ENCODE data around the gene LCK. TPM values are rescaled to one million over a fixed set of nuclear protein-coding genes. Genes with fewer than 3 reads are reported as not detected.
A peak's percentile ranks its signal among the peaks of the same experiment; 100 is the strongest.

LCK gene
- total RNA-seq, 3 donors from 2014 or later (not counting 1 experiment from before 2014, with no cell fraction given) = 180 to 227 (median 215) TPM

DNA sequence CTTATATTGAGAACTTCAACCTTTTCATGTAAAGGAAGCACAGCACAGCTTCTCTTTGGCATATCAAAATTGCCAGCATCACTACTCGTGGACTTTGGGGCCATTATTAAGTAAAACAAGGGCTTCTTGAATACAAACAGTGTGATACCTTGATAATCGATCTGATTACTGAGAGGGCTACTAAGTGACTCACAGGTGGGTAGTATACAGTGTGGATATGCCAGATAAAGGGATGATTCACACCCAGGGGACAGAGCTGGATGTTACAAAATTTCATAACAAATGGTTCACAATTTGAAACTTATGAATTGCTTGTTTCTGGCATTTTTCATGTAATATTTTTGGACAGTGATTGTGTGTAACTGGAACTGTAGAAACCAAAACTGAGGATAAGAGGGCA, 56.3 kb downstream of the LCK start:
- Mint-ChIP-seq H3K27me3 (ENCODE audit: low read depth in 2 of 2) (no peaks in the 10 kb centered on the region), H3K4me1 (peaks cover 49 to 67% of the 10 kb centered on the region in 2 donors), H3K9me3 (no peaks in the 10 kb centered on the region), H3K4me3 (no peak overlapping the region), H3K36me3 (no peaks in the 10 kb centered on the region), H3K27ac (peak overlapping the region in 1 of 2 donors; percentile 39)
- no peak overlapping the region for H3K27ac ChIP-seq (ENCODE audit: low read length)
- no peaks in the 10 kb centered on the region for H3K27me3 ChIP-seq (ENCODE audit: control insufficient read depth, insufficient read depth, low read length)
- no peaks in the 10 kb centered on the region for H3K9me3 ChIP-seq (ENCODE audit: control insufficient read depth, insufficient read depth, low read length)
- ATAC-seq (no peak), DNase-seq (no peak)
- peaks cover 38% of the 10 kb centered on the region for H3K36me3 ChIP-seq (ENCODE audit: control insufficient read depth, insufficient read depth, low read length)
- H3K4me1 ChIP-seq (ENCODE audit: control insufficient read depth, insufficient read depth, low read length) = no peaks in the 10 kb centered on the region
- intact Hi-C loops (cut with micrococcal nuclease) = no loop called here
- H3K4me3 ChIP-seq (ENCODE audit: low read length) = no peak overlapping the region
- TF ChIP-seq, protein P1, sequence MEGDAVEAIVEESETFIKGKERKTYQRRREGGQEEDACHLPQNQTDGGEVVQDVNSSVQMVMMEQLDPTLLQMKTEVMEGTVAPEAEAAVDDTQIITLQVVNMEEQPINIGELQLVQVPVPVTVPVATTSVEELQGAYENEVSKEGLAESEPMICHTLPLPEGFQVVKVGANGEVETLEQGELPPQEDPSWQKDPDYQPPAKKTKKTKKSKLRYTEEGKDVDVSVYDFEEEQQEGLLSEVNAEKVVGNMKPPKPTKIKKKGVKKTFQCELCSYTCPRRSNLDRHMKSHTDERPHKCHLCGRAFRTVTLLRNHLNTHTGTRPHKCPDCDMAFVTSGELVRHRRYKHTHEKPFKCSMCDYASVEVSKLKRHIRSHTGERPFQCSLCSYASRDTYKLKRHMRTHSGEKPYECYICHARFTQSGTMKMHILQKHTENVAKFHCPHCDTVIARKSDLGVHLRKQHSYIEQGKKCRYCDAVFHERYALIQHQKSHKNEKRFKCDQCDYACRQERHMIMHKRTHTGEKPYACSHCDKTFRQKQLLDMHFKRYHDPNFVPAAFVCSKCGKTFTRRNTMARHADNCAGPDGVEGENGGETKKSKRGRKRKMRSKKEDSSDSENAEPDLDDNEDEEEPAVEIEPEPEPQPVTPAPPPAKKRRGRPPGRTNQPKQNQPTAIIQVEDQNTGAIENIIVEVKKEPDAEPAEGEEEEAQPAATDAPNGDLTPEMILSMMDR (IDR thresholded peaks at IDR 0.05) = no peak
- 95% methylated on average over 2 of the region's 2 CpGs for WGBS (ENCODE audit: insufficient coverage)

DNA sequence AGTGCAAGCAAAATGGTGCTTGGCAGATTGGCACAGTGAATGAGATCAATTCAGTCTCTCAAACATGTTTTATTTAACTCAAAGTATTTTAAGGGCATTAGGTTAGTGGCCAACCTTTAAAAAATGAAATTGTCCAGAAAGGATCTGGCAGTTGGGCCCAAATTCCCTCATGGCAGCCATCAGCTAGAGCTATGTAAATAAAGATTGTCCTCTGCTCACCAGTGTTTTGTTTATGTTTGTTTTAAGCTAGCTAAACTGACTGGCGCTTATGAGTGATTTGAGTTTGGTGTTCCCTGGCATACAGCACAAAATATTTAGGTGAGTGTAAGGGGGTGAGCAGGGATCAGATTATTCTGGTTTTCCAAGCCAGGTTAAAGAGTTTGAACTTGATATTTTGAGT, 58.9 kb downstream of the LCK start:
- Mint-ChIP-seq H3K9me3 (no peaks in the 10 kb centered on the region), H3K36me3 (no peaks in the 10 kb centered on the region), H3K4me3 (no peak overlapping the region), H3K4me1 (peaks cover 53 to 63% of the 10 kb centered on the region in 2 donors), H3K27ac (peak overlapping the region; percentile 50 to 73), H3K27me3 (ENCODE audit: low read depth in 2 of 2) (no peaks in the 10 kb centered on the region)
- H3K4me3 ChIP-seq (ENCODE audit: low read length) = no peak overlapping the region
- no peak for DNase-seq
- TF ChIP-seq, protein P1 (IDR thresholded peaks at IDR 0.05) = no peak
- H3K27me3 ChIP-seq (ENCODE audit: control insufficient read depth, insufficient read depth, low read length) = no peaks in the 10 kb centered on the region
- no peak overlapping the region for H3K27ac ChIP-seq (ENCODE audit: low read length)
- intact Hi-C loops (cut with micrococcal nuclease) = no loop called here
- peaks cover 14% of the 10 kb centered on the region for H3K36me3 ChIP-seq (ENCODE audit: control insufficient read depth, insufficient read depth, low read length)
- WGBS (ENCODE audit: insufficient coverage) = 100% methylated on average over 1 of the region's 1 CpG
- ATAC-seq = no peak
- no peaks in the 10 kb centered on the region for H3K9me3 ChIP-seq (ENCODE audit: control insufficient read depth, insufficient read depth, low read length)
- H3K4me1 ChIP-seq (ENCODE audit: control insufficient read depth, insufficient read depth, low read length) = no peaks in the 10 kb centered on the region

DNA sequence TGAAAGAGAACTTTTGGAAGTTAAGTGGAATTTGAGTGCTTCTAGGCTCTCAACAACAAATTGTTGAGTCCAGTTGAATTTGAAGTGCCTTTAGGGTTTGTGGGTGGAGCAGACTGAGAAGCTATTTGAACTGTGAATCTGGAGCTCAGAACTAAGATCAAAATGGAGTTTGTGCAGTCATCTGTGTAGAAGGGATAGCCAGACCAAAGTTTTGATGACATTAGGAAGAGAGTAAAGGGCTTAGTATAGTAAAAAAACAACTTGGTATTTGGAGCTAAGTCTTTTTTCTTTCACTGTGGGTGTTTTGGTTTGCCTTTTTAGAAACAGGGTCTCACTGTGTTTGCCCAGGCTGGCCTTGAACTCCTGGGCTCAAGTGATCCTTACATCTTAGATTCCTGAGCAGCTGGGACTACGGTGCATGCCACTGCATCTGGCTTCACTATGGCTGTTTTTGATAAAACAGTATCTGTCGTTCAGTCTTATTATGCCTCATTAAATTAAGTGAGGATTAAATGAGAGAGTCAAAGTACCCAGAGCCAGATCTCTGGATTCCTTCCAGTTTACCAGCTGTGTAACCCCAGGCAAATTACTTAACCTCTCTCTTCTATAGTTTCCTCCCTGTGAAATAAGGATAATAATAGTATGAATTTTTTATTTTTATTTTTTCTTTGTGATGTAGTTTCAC, 60.8 kb downstream of the LCK start:
- Mint-ChIP-seq H3K4me1 (peaks cover 52 to 57% of the 10 kb centered on the region in 2 donors), H3K27ac (peak overlapping the region; percentile 50 to 73), H3K27me3 (ENCODE audit: low read depth in 2 of 2) (no peaks in the 10 kb centered on the region), H3K4me3 (no peak overlapping the region), H3K9me3 (no peaks in the 10 kb centered on the region), H3K36me3 (peaks cover 4% of the 10 kb centered on the region)
- ATAC-seq = no peak
- intact Hi-C loops (cut with micrococcal nuclease) = no loop called here
- Histone ChIP-seq H3K27me3 (ENCODE audit: control insufficient read depth, insufficient read depth, low read length) (no peaks in the 10 kb centered on the region), H3K27ac (ENCODE audit: low read length) (no peak overlapping the region), H3K36me3 (ENCODE audit: control insufficient read depth, insufficient read depth, low read length) (peaks cover 8% of the 10 kb centered on the region), H3K9me3 (ENCODE audit: control insufficient read depth, insufficient read depth, low read length) (no peaks in the 10 kb centered on the region), H3K4me1 (ENCODE audit: control insufficient read depth, insufficient read depth, low read length) (no peaks in the 10 kb centered on the region), H3K4me3 (ENCODE audit: low read length) (no peak overlapping the region)
- no peak for DNase-seq
- TF ChIP-seq, protein P1 (IDR thresholded peaks at IDR 0.05) = no peak
- WGBS (ENCODE audit: insufficient coverage) = 82% methylated on average over 2 of the region's 2 CpGs

DNA sequence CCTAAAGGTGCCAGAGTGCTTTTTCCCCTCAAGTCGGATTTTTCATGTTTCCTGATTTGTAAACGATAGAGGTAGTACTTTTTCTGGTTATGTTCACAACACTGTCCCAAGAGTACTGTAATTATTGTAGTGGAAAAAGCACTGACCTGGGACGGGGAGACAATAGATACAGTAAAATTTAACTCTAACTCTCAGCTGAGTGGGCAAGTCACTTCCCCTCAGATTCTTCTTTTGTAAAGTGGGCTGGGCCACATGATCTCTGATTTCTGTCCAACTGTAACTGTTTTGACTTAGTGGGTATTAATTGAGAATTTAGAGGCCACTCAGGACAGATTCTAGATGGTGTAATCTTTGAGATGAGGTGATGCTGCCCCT, 65.8 kb downstream of the LCK start:
- Histone ChIP-seq H3K36me3 (ENCODE audit: control insufficient read depth, insufficient read depth, low read length) (peaks cover 24% of the 10 kb centered on the region), H3K9me3 (ENCODE audit: control insufficient read depth, insufficient read depth, low read length) (no peaks in the 10 kb centered on the region), H3K27me3 (ENCODE audit: control insufficient read depth, insufficient read depth, low read length) (no peaks in the 10 kb centered on the region), H3K4me1 (ENCODE audit: control insufficient read depth, insufficient read depth, low read length) (peaks cover 15% of the 10 kb centered on the region), H3K4me3 (ENCODE audit: low read length) (no peak overlapping the region), H3K27ac (ENCODE audit: low read length) (no peak overlapping the region)
- Mint-ChIP-seq H3K4me3 (no peak overlapping the region), H3K27ac (peak overlapping the region; percentile 52 to 60), H3K36me3 (peaks cover 6% of the 10 kb centered on the region), H3K27me3 (ENCODE audit: low read depth in 2 of 2) (no peaks in the 10 kb centered on the region), H3K9me3 (no peaks in the 10 kb centered on the region), H3K4me1 (peaks cover 28 to 34% of the 10 kb centered on the region in 2 donors)
- intact Hi-C loops (cut with micrococcal nuclease) = no loop called here
- DNase-seq = no peak
- TF ChIP-seq, protein P1 (IDR thresholded peaks at IDR 0.05) = no peak
- 42% methylated on average over 3 of the region's 3 CpGs for WGBS (ENCODE audit: insufficient coverage)
- ATAC-seq = no peak
